K562 (cell line): ENCODE data around the gene VSIG2. TPM values are rescaled to one million over a fixed set of nuclear protein-coding genes. Genes with fewer than 3 reads are reported as not detected.
A peak's percentile ranks its signal among the peaks of the same experiment; 100 is the strongest.

ENCODE experiments used
- CEBPG ChIP-seq, 3 experiments: fragments of 200-800 bp in 1 of 3; sonication (Bioruptor generic) in 1 of 3; sonication (generic) in 1 of 3; formaldehyde crosslinking in 1 of 3; IDR thresholded peaks in 2 of 3; conservative IDR thresholded peaks in 1 of 3; 2 replicates each; pipeline versions ENCODE4 v1.6.1 to v1.8.0; 2016 to 2022; ENCODE audit warnings: missing compliant biosample characterization in 2 of 3, missing genetic modification characterization in 2 of 3, mild to moderate bottlenecking in 1 of 3, missing genetic modification reagents in 1 of 3
- CREM ChIP-seq: IDR thresholded peaks from 2 replicates; pipeline ENCODE4 v1.6.1; 2014; ENCODE audit warnings: antibody characterized with exemption, low read depth
- DACH1 ChIP-seq: fragments of 450-650 bp; IDR thresholded peaks from 2 replicates; pipeline ENCODE4 v1.6.1; 2018; ENCODE audit not compliant: partially characterized antibody
- E2F1 ChIP-seq: sonication (generic); formaldehyde crosslinking; IDR thresholded peaks from 2 replicates; pipeline ENCODE4 v1.8.1; 2023; ENCODE audit warnings: mild to moderate bottlenecking, missing genetic modification reagents, moderate library complexity
- EGR1 ChIP-seq: fragments of 450-650 bp; conservative IDR thresholded peaks from 2 replicates; pipeline ENCODE4 v1.6.1; 2017; ENCODE audit warnings: mild to moderate bottlenecking
- FOXO4 ChIP-seq: fragments of 450-650 bp; formaldehyde crosslinking; IDR thresholded peaks from 2 replicates; pipeline ENCODE4 v1.4.0; 2020; ENCODE audit warnings: mild to moderate bottlenecking, moderate library complexity
- HNRNPH1 ChIP-seq: fragments of 200-400 bp; formaldehyde crosslinking; optimal IDR thresholded peaks from 2 replicates; pipeline ENCODE3; 2017; ENCODE audit warnings: low read depth, mild to moderate bottlenecking, low read length, moderate library complexity
- ILF3 ChIP-seq: fragments of 450-650 bp; IDR thresholded peaks from 2 replicates; pipeline ENCODE4 v1.6.1; 2018; ENCODE audit warnings: antibody characterized with exemption, mild to moderate bottlenecking, moderate library complexity, borderline replicate concordance
- IRF2 ChIP-seq: sonication (generic); formaldehyde crosslinking; IDR thresholded peaks from 2 replicates; pipeline ENCODE4 v1.8.1; 2022; ENCODE audit warnings: mild to moderate bottlenecking, missing genetic modification reagents
- MAFK ChIP-seq: IDR thresholded peaks from 2 replicates; pipeline ENCODE4 v1.6.1; 2011; ENCODE audit warnings: low read length, improper control_type of control experiment
- RB1 ChIP-seq: fragments of 450-650 bp; IDR thresholded peaks from 2 replicates; pipeline ENCODE4 v1.6.1; 2017; ENCODE audit warnings: low read depth, mild to moderate bottlenecking
- SP2 ChIP-seq: IDR thresholded peaks from 2 replicates; pipeline ENCODE4 v1.6.1; 2011; ENCODE audit warnings: mild to moderate bottlenecking, low read depth, low read length, moderate library complexity; ENCODE audit not compliant: poor library complexity, severe bottlenecking; ENCODE audit errors: extremely low read depth
- TAF15 ChIP-seq: fragments of 200-400 bp; formaldehyde crosslinking; IDR thresholded peaks from 2 replicates; pipeline ENCODE4 v1.6.1; 2017; ENCODE audit warnings: mild to moderate bottlenecking, low read depth, low read length, moderate library complexity
- TAF7 ChIP-seq: fragments of 450-650 bp; IDR thresholded peaks from 2 replicates; pipeline ENCODE4 v1.6.1; 2016; ENCODE audit warnings: missing genetic modification characterization, missing compliant biosample characterization
- XRCC5 ChIP-seq: fragments of 200-400 bp; formaldehyde crosslinking; IDR thresholded peaks from 2 replicates; pipeline ENCODE4 v1.6.1; 2017; ENCODE audit warnings: low read depth, mild to moderate bottlenecking, low read length
- YBX1 ChIP-seq: fragments of 450-650 bp; IDR thresholded peaks from 2 replicates; pipeline ENCODE4 v1.7.1; 2016; ENCODE audit warnings: mild to moderate bottlenecking
- ZBTB17 ChIP-seq: fragments of 450-650 bp; formaldehyde crosslinking; IDR thresholded peaks from 2 replicates; pipeline ENCODE4 v1.4.0; 2020; ENCODE audit warnings: mild to moderate bottlenecking
- ZKSCAN3 ChIP-seq: fragments of 250-450 bp; sonication (Bioruptor Pico); IDR thresholded peaks from 2 replicates; pipeline ENCODE4 v1.4.0; 2020
- ZNF507 ChIP-seq: conservative IDR thresholded peaks from 2 replicates; pipeline ENCODE4 v1.6.1; 2017; ENCODE audit warnings: missing genetic modification characterization, missing compliant biosample characterization
- polyA plus RNA-seq, 8 experiments: library from polyadenylated mRNA; depleted of rRNA in 4 of 8; stranded (reverse) in 5 of 8; unstranded in 3 of 8; fragments of >200 nt; fragmentation: Nextera tagmentation in 2 of 8; fragmentation: Illumina TruSeq in 1 of 8; extraction: Ambion mirVana in 2 of 8; extraction: Trizol in 1 of 8; gene quantifications; 2 replicates each; pipeline versions ENCODE4 v1.2.1 to v1.2.3, GENCODE V29; 2011 to 2014; ENCODE audit warnings: inconsistent platforms in 1 of 8, missing spikeins in 1 of 8
- total RNA-seq, 7 experiments: library from RNA; depleted of rRNA in 6 of 7; stranded (reverse); fragments of >200 nt in 6 of 7; fragmentation: Illumina TruSeq in 2 of 7; extraction: Trizol in 2 of 7; gene quantifications; 2 replicates each; pipeline versions ENCODE4 v1.2.1 to v1.2.3, GENCODE V29; 2011 to 2021; ENCODE audit warnings: low replicate concordance in 1 of 7
- TF ChIP-seq, protein P1 (sequence below), 3 experiments: fragments of 200-800 bp in 1 of 3; sonication (Bioruptor generic) in 1 of 3; sonication (generic) in 1 of 3; formaldehyde crosslinking in 1 of 3; IDR thresholded peaks; 2 replicates each; pipeline versions ENCODE4 v1.6.1 to v1.8.0; 2016 to 2022; ENCODE audit warnings: mild to moderate bottlenecking in 2 of 3, missing compliant biosample characterization in 2 of 3, missing genetic modification characterization in 2 of 3, missing genetic modification reagents in 1 of 3
- TF ChIP-seq, protein P2 (sequence below): fragments of 450-650 bp; IDR thresholded peaks from 2 replicates; pipeline ENCODE4 v1.6.1; 2016
- TF ChIP-seq, protein P3 (sequence below): fragments of 450-650 bp; IDR thresholded peaks from 2 replicates; pipeline ENCODE4 v1.7.1; 2018; ENCODE audit warnings: mild to moderate bottlenecking, low read depth; ENCODE audit not compliant: partially characterized antibody

Gene VSIG2
- total and polyA plus RNA-seq, 9 of the 15 experiments (the other 6 are each of a cell fraction or from before 2014, with no cell fraction given): not detected

DNA sequence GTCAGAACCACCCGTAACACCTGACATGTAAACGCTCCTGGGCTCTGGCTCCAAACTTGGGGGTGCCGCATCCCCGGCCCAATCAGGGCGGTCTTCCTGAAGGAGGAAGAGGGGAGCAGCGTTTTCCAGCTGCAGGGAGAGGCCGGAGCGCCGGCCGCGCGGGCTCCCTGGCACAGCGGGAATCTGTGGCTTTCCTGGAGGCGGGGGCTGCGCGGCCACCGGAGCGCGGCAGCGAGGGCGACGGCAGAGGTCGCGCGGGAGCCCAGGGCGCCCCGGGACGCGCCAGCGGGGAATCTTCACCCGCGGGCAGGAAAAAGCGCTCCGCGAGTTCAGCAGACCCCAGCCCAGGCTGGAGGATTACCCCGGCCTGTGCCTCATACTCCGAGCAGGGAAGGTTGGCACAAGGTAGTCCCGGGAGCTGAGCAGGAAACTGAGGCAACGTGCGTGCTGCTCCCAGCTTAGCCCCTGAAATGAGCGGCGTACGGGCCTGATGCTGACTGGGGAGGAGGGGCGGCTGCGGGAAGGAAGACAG, 10.6 kb upstream of the VSIG2 start (continued):
- TF ChIP-seq, protein P1, sequence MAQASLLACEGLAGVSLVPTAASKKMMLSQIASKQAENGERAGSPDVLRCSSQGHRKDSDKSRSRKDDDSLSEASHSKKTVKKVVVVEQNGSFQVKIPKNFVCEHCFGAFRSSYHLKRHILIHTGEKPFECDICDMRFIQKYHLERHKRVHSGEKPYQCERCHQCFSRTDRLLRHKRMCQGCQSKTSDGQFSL (CRISPR knock-in tag; IDR thresholded peaks at IDR 0.05): no peak
- TF ChIP-seq, protein P1 (tag; IDR thresholded peaks at IDR 0.05): no peak
- TF ChIP-seq E2F1 (CRISPR knock-in tag) (0 out of 2 replicates have a peak, but pooled peaks have one; percentile 20), TAF7 (tag) (no peak), ZKSCAN3 (no peak), ILF3 (no peak), HNRNPH1 (no peak), CREM (no peak), FOXO4 (CRISPR knock-in tag) (no peak), ZNF507 (tag) (no peak), CEBPG (CRISPR knock-in tag; IDR thresholded peaks at IDR 0.05) (no peak), CEBPG (tag; conservative IDR thresholded peaks at IDR 0.05 in 1 of 2, IDR thresholded peaks at IDR 0.05 in 1 of 2) (no peak), SP2 (no peak), IRF2 (no peak), DACH1 (no peak), ZBTB17 (CRISPR knock-in tag) (no peak), TAF15 (no peak), XRCC5 (no peak), RB1 (peak; percentile 41), YBX1 (no peak), MAFK (no peak), EGR1 (no peak)
- TF ChIP-seq, protein P2, sequence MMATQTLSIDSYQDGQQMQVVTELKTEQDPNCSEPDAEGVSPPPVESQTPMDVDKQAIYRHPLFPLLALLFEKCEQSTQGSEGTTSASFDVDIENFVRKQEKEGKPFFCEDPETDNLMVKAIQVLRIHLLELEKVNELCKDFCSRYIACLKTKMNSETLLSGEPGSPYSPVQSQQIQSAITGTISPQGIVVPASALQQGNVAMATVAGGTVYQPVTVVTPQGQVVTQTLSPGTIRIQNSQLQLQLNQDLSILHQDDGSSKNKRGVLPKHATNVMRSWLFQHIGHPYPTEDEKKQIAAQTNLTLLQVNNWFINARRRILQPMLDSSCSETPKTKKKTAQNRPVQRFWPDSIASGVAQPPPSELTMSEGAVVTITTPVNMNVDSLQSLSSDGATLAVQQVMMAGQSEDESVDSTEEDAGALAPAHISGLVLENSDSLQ: no peak
- TF ChIP-seq, protein P3, sequence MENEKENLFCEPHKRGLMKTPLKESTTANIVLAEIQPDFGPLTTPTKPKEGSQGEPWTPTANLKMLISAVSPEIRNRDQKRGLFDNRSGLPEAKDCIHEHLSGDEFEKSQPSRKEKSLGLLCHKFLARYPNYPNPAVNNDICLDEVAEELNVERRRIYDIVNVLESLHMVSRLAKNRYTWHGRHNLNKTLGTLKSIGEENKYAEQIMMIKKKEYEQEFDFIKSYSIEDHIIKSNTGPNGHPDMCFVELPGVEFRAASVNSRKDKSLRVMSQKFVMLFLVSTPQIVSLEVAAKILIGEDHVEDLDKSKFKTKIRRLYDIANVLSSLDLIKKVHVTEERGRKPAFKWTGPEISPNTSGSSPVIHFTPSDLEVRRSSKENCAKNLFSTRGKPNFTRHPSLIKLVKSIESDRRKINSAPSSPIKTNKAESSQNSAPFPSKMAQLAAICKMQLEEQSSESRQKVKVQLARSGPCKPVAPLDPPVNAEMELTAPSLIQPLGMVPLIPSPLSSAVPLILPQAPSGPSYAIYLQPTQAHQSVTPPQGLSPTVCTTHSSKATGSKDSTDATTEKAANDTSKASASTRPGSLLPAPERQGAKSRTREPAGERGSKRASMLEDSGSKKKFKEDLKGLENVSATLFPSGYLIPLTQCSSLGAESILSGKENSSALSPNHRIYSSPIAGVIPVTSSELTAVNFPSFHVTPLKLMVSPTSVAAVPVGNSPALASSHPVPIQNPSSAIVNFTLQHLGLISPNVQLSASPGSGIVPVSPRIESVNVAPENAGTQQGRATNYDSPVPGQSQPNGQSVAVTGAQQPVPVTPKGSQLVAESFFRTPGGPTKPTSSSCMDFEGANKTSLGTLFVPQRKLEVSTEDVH: no peak
